Measurements from ENCODE around the gene TPD52L2. TPM values are rescaled to one million over a fixed set of nuclear protein-coding genes. Genes with fewer than 3 reads are reported as not detected.

Gene TPD52L2
- polyA plus RNA-seq, 2 of the 4 experiments (the other 2 are of a cell fraction): 86.3 to 99.0 TPM

DNA sequence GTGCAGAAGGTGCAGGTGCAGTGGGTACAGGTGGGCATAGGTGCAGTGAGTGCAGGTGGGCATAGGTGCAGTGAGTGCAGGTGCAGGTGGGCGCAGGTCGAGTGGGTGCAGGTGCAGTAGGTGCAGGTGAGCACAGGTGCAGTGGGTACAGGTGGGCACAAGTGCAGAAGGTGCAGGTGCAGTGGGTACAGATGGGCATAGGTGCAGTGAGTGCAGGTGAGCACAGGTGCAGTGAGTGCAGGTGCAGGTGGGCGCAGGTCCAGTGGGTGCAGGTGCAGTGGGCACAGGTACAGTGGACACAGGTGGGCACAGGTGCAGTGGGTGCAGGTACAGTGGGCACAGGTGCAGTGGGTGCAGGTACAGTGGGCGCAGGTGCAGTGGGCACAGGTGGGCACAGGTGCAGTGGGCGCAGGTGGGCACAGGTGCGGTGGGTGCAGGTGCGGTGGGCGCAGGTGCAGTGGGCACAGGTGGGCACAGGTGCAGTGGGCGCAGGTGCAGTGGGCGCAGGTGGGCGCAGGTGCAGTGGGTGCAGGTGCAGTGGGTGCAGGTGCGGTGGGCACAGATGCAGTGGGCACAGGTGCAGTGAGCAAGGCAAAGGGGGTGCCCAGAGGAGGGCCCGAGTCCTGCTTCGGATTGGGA, 49.3 kb upstream of the TPD52L2 start:
- FAIRE-seq: no peak
- no peak overlapping the region for H3K4me3 ChIP-seq
- no peak overlapping the region for H3K4me2 ChIP-seq
- H3K9me3 ChIP-seq: no peaks in the 10 kb centered on the region
- POLR2A ChIA-PET: no interaction called here
- no peak for TF ChIP-seq FOSB (CRISPR knock-in tag; IDR thresholded peaks at IDR 0.05)
- TF ChIP-seq SMC3 (IDR thresholded peaks at IDR 0.05): no peak
- no peak for TF ChIP-seq KDM5A (IDR thresholded peaks at IDR 0.05)
- no peak for TF ChIP-seq JUN (IDR thresholded peaks at IDR 0.05)
- no peak for TF ChIP-seq NFE2L2 (conservative IDR thresholded peaks at IDR 0.05; ENCODE audit: low read length)
- TF ChIP-seq PHF8 (IDR thresholded peaks at IDR 0.05; ENCODE audit: borderline replicate concordance, low read depth): no peak
- no peak for TF ChIP-seq EHMT2 (IDR thresholded peaks at IDR 0.05; ENCODE audit: low read depth)
- no peak for TF ChIP-seq EP300 (IDR thresholded peaks at IDR 0.05)
- no peak for TF ChIP-seq RFX5 (IDR thresholded peaks at IDR 0.05)
- no peak for TF ChIP-seq TFCP2L1 (CRISPR knock-in tag; IDR thresholded peaks at IDR 0.05)
- TF ChIP-seq HEYL (CRISPR knock-in tag; IDR thresholded peaks at IDR 0.05): no peak
- TF ChIP-seq, protein P1, sequence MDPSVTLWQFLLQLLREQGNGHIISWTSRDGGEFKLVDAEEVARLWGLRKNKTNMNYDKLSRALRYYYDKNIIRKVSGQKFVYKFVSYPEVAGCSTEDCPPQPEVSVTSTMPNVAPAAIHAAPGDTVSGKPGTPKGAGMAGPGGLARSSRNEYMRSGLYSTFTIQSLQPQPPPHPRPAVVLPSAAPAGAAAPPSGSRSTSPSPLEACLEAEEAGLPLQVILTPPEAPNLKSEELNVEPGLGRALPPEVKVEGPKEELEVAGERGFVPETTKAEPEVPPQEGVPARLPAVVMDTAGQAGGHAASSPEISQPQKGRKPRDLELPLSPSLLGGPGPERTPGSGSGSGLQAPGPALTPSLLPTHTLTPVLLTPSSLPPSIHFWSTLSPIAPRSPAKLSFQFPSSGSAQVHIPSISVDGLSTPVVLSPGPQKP (IDR thresholded peaks at IDR 0.05; ENCODE audit: low read depth, low read length): no peak
- no peak for TF ChIP-seq RAD21 (conservative IDR thresholded peaks at IDR 0.05 in 1 of 2, IDR thresholded peaks at IDR 0.05 in 1 of 2)
- no peak for DNase-seq (ENCODE audit: low read depth in 1 of 2, low spot score in 1 of 2)
- no peak for ATAC-seq
- CTCF ChIA-PET: no interaction called here
- H3K27ac ChIP-seq: no peak overlapping the region
- 0 out of 3 replicates have a peak, but pooled peaks cover 5% of the 10 kb centered on the region for H3K4me1 ChIP-seq
- 76% methylated on average over 12 of the region's 14 CpGs for WGBS (ENCODE audit: missing lambda C conversion rate)

DNA sequence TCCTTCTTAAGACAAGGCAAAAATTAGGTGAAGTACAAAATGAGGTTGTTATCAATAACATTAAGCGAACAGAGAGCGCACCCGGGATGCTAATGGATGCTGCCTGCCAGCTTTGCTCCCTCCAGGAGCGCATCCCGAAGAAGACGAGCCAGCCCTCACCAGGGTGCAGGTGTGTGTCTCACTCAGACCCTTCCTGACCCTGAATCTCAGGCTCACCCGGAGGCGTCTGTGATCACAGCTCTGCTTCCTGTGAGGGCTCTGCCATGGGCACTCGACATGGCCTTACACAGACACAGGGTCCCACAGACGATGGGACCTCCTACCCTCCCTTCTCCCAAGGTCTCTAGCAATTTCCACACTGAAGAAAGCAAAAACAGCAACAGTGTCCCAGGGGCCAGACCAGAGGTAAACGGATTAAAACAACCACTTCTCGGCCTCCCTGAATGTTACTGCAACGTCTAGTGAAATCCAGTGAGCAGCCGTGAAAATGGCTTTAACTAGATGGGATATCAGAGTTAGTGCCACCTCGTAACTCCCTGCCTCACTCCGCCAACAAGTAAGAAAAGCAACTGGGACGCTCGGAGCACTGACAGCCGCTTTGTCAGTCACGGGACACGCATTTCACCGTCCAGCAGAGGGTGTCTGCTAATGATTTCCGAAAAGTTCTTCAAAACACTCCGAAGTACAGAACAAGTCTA, 45.7 kb upstream of the TPD52L2 start:
- Histone ChIP-seq H3K9me3 (no peaks in the 10 kb centered on the region), H3K4me3 (peak overlapping the region; percentile 41), H3K4me2 (peak overlapping the region; percentile 87), H3K4me1 (0 out of 3 replicates have a peak, but pooled peaks cover 5% of the 10 kb centered on the region), H3K27ac (no peak overlapping the region)
- ATAC-seq: peak; percentile 77 to 81; a peak in 5 of 6 replicates
- DNase-seq (ENCODE audit: low read depth in 1 of 2, low spot score in 1 of 2): peak; percentile 40 to 52
- CTCF ChIA-PET: interaction anchor here (0.5 to 2.4 kb wide), 8 partner anchors 12 to 391 kb away, joined by 3 to 10 read pairs (median 3); partner anchors contain the start of gene ZBTB46
- no peak for TF ChIP-seq FOSB (CRISPR knock-in tag; IDR thresholded peaks at IDR 0.05)
- TF ChIP-seq, protein P2, sequence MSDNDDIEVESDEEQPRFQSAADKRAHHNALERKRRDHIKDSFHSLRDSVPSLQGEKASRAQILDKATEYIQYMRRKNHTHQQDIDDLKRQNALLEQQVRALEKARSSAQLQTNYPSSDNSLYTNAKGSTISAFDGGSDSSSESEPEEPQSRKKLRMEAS (IDR thresholded peaks at IDR 0.05): no peak
- TF ChIP-seq SMC3 (IDR thresholded peaks at IDR 0.05): peak; percentile 49
- TF ChIP-seq RAD21 (conservative IDR thresholded peaks at IDR 0.05 in 1 of 2, IDR thresholded peaks at IDR 0.05 in 1 of 2): 0 out of 5 replicates have a peak, but pooled peaks of 1 of the 2 experiments have one; percentile 15
- TF ChIP-seq, protein P3, sequence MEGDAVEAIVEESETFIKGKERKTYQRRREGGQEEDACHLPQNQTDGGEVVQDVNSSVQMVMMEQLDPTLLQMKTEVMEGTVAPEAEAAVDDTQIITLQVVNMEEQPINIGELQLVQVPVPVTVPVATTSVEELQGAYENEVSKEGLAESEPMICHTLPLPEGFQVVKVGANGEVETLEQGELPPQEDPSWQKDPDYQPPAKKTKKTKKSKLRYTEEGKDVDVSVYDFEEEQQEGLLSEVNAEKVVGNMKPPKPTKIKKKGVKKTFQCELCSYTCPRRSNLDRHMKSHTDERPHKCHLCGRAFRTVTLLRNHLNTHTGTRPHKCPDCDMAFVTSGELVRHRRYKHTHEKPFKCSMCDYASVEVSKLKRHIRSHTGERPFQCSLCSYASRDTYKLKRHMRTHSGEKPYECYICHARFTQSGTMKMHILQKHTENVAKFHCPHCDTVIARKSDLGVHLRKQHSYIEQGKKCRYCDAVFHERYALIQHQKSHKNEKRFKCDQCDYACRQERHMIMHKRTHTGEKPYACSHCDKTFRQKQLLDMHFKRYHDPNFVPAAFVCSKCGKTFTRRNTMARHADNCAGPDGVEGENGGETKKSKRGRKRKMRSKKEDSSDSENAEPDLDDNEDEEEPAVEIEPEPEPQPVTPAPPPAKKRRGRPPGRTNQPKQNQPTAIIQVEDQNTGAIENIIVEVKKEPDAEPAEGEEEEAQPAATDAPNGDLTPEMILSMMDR (IDR thresholded peaks at IDR 0.05): peak; percentile 39; the same call in 2 of the 3 replicates
- TF ChIP-seq KDM1A (IDR thresholded peaks at IDR 0.05; ENCODE audit: low read depth): no peak
- no peak for TF ChIP-seq NR3C1 (IDR thresholded peaks at IDR 0.05)
- no peak for TF ChIP-seq MYC (IDR thresholded peaks at IDR 0.05; ENCODE audit: borderline replicate concordance, low read length)
- FAIRE-seq: no peak
- 28% methylated on average over 24 of the region's 24 CpGs for WGBS (ENCODE audit: missing lambda C conversion rate)
- POLR2A ChIA-PET: interaction anchor here (0.7 to 1.1 kb wide), 2 partner anchors 59 to 696 kb away, joined by 5 to 7 read pairs; no protein-coding TSS in a partner anchor

DNA sequence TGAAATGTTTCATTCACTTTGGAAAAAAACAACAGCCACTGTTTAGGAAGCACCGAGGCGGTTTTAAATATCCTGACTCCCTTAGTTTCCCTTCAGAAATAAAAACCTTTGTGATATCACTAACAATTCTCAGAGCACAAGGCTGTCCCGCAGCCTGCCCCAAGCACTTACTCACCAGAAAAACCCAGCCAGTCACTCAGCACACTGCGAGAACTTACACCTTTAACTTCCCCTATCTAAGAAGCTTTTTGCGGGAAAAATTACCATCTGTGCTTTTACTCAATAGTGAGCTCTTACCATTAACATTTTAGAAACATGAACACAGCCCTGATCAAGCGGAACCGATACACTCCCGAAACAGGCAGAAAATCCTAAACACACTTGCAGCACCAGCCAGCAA, 43.3 kb upstream of the TPD52L2 start:
- POLR2A ChIA-PET: no interaction called here
- 89% methylated on average over 8 of the region's 8 CpGs for WGBS (ENCODE audit: missing lambda C conversion rate)
- H3K9me3 ChIP-seq: no peaks in the 10 kb centered on the region
- DNase-seq (ENCODE audit: low read depth in 1 of 2, low spot score in 1 of 2) (no peak), ATAC-seq (no peak), FAIRE-seq (no peak)
- 0 out of 3 replicates have a peak, but pooled peaks cover 5% of the 10 kb centered on the region for H3K4me1 ChIP-seq
- H3K27ac ChIP-seq: no peak overlapping the region
- CTCF ChIA-PET: interaction anchor here (0.6 to 3.2 kb wide), 4 partner anchors 13 to 325 kb away, joined by 3 to 10 read pairs (median 3); no protein-coding TSS in a partner anchor
- no peak overlapping the region for H3K4me3 ChIP-seq
- H3K4me2 ChIP-seq: no peak overlapping the region
- no peak for TF ChIP-seq NPAS2 (CRISPR knock-in tag; IDR thresholded peaks at IDR 0.05; ENCODE audit: borderline replicate concordance)
- no peak for TF ChIP-seq CEBPB (IDR thresholded peaks at IDR 0.05)
- no peak for TF ChIP-seq CBX8 (IDR thresholded peaks at IDR 0.05)
- TF ChIP-seq RNF2 (IDR thresholded peaks at IDR 0.05; ENCODE audit: borderline replicate concordance, low read depth): no peak
- no peak for TF ChIP-seq TP53 (CRISPR knock-in tag; IDR thresholded peaks at IDR 0.05)
- TF ChIP-seq ZNF302 (CRISPR knock-in tag; IDR thresholded peaks at IDR 0.05): no peak
- no peak for TF ChIP-seq HOXA7 (CRISPR knock-in tag; IDR thresholded peaks at IDR 0.05)
- TF ChIP-seq PHF8 (IDR thresholded peaks at IDR 0.05; ENCODE audit: borderline replicate concordance, low read depth): no peak
- TF ChIP-seq, protein P3 (IDR thresholded peaks at IDR 0.05): no peak
- TF ChIP-seq MAFK (IDR thresholded peaks at IDR 0.05; ENCODE audit: partially characterized antibody): no peak
- no peak for TF ChIP-seq ZC3H11A (IDR thresholded peaks at IDR 0.05)
- TF ChIP-seq KDM5A (IDR thresholded peaks at IDR 0.05): no peak
- TF ChIP-seq, protein P2 (IDR thresholded peaks at IDR 0.05): no peak

Data from A549 (cell line).